ENCODE measurements around the gene EPB41L4A. TPM values are rescaled to one million over a fixed set of nuclear protein-coding genes. Genes with fewer than 3 reads are reported as not detected.
A peak's percentile ranks its signal among the peaks of the same experiment; 100 is the strongest.

The EPB41L4A gene
- total and polyA plus RNA-seq, 8 donors = 4.4 to 77.6 (median 12.1) TPM

DNA sequence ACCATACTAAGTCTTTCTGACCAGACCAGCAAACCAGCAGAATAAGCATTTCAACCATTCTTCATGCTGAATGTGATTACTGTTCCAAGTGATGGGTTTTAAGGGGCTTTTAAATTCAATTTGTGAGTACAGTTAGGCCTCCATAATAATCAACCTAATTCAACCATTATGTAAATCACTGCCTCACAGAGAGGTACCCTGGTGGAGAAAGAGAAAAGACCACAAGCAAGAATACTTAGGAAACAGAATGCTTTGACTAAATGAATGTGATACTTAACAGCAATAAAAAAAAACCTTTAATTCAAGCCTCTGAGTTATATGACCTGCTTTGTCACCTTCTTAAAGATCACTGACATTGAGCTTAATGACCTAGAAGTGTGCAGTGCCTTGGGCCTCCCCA lies 162.1 kb downstream of the EPB41L4A start:
- no peaks in the 10 kb centered on the region for H3K4me1 ChIP-seq
- H3K36me3 ChIP-seq = peaks cover 0 to 6% (median 3%) of the 10 kb centered on the region in 4 donors
- intact Hi-C loops (cut with DNase I; ENCODE audit: low total_unique reads) = no loop called here
- no peak for DNase-seq
- no peaks in the 10 kb centered on the region for H3K9me3 ChIP-seq
- no peaks in the 10 kb centered on the region for H3K27me3 ChIP-seq
- H3K27ac ChIP-seq = no peak overlapping the region
- TF ChIP-seq, protein P1, sequence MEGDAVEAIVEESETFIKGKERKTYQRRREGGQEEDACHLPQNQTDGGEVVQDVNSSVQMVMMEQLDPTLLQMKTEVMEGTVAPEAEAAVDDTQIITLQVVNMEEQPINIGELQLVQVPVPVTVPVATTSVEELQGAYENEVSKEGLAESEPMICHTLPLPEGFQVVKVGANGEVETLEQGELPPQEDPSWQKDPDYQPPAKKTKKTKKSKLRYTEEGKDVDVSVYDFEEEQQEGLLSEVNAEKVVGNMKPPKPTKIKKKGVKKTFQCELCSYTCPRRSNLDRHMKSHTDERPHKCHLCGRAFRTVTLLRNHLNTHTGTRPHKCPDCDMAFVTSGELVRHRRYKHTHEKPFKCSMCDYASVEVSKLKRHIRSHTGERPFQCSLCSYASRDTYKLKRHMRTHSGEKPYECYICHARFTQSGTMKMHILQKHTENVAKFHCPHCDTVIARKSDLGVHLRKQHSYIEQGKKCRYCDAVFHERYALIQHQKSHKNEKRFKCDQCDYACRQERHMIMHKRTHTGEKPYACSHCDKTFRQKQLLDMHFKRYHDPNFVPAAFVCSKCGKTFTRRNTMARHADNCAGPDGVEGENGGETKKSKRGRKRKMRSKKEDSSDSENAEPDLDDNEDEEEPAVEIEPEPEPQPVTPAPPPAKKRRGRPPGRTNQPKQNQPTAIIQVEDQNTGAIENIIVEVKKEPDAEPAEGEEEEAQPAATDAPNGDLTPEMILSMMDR (IDR thresholded peaks at IDR 0.05) = no peak
- no peak for TF ChIP-seq POLR2AphosphoS5 (IDR thresholded peaks at IDR 0.05)
- no peak for TF ChIP-seq POLR2A (IDR thresholded peaks at IDR 0.05)
- no peak for TF ChIP-seq EP300 (IDR thresholded peaks at IDR 0.05)
- H3K4me3 ChIP-seq = no peak overlapping the region

DNA sequence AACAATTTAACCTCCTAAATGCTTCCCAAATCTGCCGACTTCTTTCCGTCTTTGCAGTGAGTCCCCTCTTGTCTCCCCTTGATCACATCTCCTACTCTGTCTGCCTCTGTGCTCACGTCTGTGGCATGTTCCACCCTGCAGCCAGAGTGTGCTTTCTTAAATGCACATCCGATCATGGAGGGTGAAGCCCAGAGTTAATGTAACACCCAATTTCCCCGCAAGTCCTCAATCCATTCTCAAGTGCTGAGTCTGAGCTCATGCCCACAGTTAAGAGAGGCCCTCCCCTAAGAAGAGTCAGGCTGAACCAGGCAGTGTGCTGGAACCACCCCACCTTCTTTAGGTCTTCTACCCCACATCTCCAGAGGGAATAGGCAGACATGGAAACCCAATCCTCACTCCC lies 164.8 kb downstream of the EPB41L4A start:
- Histone ChIP-seq H3K27ac (peak overlapping the region in 1 of 5 donors; percentile 37), H3K9me3 (no peaks in the 10 kb centered on the region), H3K4me1 (no peaks in the 10 kb centered on the region), H3K36me3 (peaks cover 0 to 2% (median under 1%) of the 10 kb centered on the region in 4 donors), H3K4me3 (no peak overlapping the region), H3K27me3 (no peaks in the 10 kb centered on the region)
- TF ChIP-seq EP300 (IDR thresholded peaks at IDR 0.05) (no peak), POLR2AphosphoS5 (IDR thresholded peaks at IDR 0.05) (no peak), POLR2A (IDR thresholded peaks at IDR 0.05) (no peak)
- TF ChIP-seq, protein P1 (IDR thresholded peaks at IDR 0.05) = no peak
- 85 to 94% (median 89%) methylated on average over 5 of the region's 5 CpGs for WGBS, 5 donors
- no peak for DNase-seq
- intact Hi-C loops (cut with DNase I; ENCODE audit: low total_unique reads) = no loop called here

DNA sequence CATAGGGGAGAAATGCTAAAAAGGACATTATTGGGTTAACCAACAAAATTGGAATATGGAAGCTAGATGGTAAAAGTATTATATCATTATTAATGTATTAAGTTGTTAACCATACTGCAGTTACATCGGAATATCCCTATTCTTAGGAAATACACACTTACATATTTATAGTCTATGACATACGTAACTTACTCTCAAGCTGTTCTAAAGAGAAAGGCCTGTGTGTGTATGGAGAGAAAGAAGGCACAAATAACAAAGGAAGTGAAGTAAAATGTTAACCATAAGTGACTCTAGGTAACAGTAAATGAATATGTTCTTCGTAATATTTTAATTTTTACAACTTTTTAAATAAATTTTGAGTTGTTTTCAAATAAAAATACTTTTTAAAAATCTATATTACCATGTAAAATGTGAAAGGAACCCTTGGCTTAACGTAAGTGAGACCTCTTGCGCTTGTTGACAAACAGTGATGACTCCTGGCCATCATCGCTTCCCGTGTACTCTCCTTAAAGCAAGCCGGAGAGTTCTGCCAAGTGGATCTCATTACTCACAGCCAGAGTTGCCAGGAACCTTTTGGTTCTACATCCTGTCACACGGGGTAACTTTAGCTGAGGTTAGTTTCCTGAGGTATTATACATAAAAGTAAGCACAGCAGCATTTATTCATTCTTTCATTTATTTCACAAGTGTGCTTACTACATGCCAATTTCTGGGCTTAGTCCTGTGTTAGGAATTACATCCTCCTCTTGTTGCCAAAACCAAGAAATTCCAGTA lies 165.4 kb downstream of the EPB41L4A start:
- 58 to 68% (median 63%) methylated on average over 9 of the region's 9 CpGs for WGBS, 5 donors
- Histone ChIP-seq H3K36me3 (no peaks in the 10 kb centered on the region), H3K4me1 (no peaks in the 10 kb centered on the region), H3K27ac (peak overlapping the region in 1 of 5 donors; percentile 37), H3K4me3 (no peak overlapping the region), H3K27me3 (no peaks in the 10 kb centered on the region), H3K9me3 (no peaks in the 10 kb centered on the region)
- DNase-seq = no peak
- TF ChIP-seq, protein P1 (IDR thresholded peaks at IDR 0.05) = no peak
- peak in 1 of 3 donors; percentile 10 for TF ChIP-seq POLR2AphosphoS5 (IDR thresholded peaks at IDR 0.05)
- intact Hi-C loops (cut with DNase I; ENCODE audit: low total_unique reads) = no loop called here

DNA sequence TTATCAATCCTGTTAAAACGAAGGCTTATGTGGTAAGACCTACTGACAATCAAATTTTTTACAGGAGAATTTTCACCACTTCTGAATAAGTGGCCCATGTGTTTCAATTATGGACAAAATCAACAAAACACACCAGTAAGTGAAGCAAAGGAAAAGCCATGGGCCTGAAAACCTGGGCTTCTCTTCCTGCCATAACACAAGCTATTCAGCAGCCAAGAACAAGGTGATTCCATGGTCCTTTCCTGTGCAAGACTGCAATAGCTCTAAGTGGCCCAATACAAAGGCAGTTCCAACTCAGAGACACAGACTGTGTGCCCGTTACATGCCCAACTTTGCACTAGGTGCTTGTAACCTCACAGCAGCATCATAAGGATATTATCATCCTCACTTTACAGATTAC lies 168.5 kb downstream of the EPB41L4A start:
- no peak overlapping the region for H3K4me3 ChIP-seq
- 77 to 91% (median 85%) methylated on average over 2 of the region's 2 CpGs for WGBS, 5 donors
- no peak for DNase-seq
- no peaks in the 10 kb centered on the region for H3K9me3 ChIP-seq
- TF ChIP-seq, protein P1 (IDR thresholded peaks at IDR 0.05) = no peak
- TF ChIP-seq POLR2AphosphoS5 (IDR thresholded peaks at IDR 0.05) (no peak), POLR2A (IDR thresholded peaks at IDR 0.05) (no peak), EP300 (IDR thresholded peaks at IDR 0.05) (no peak)
- intact Hi-C loops (cut with DNase I; ENCODE audit: low total_unique reads) = no loop called here
- no peak overlapping the region for H3K27ac ChIP-seq
- H3K27me3 ChIP-seq = no peaks in the 10 kb centered on the region
- no peaks in the 10 kb centered on the region for H3K4me1 ChIP-seq
- no peaks in the 10 kb centered on the region for H3K36me3 ChIP-seq

Measured in stomach (tissue), 9 donors.